ENCODE data around the gene PTCRA.

The PTCRA gene

GRCh38 chr6:42911171-42912021, 4.5 kb upstream of the PTCRA start:
- DNase-seq: no peak
- Histone ChIP-seq H3K27ac (no peak overlapping the region), H3K36me3 (no peaks in the 10 kb centered on the region), H3K27me3 (peaks cover 0 to 38% of the 10 kb centered on the region in 2 donors), H3K4me3 (peak overlapping the region in 1 of 2 donors; percentile 21), H3K9me3 (no peaks in the 10 kb centered on the region), H3K4me1 (peaks cover 0 to 7% (median 6%) of the 10 kb centered on the region in 4 donors)
- TF ChIP-seq CTCF (IDR thresholded peaks at IDR 0.05): no peak
- intact Hi-C loops (cut with DNase I; ENCODE audit: low total_unique reads): no loop called here

GRCh38 chr6:42914546-42914945, 1.3 kb upstream of the PTCRA start:
- H3K27ac ChIP-seq: no peak overlapping the region
- H3K4me3 ChIP-seq: no peak overlapping the region
- H3K4me1 ChIP-seq: peaks cover 0 to 7% (median 6%) of the 10 kb centered on the region in 4 donors
- intact Hi-C loops (cut with DNase I; ENCODE audit: low total_unique reads): no loop called here
- no peak for TF ChIP-seq CTCF (IDR thresholded peaks at IDR 0.05)
- H3K9me3 ChIP-seq: no peaks in the 10 kb centered on the region
- peaks cover 0 to 38% of the 10 kb centered on the region in 2 donors for H3K27me3 ChIP-seq
- DNase-seq: no peak
- no peaks in the 10 kb centered on the region for H3K36me3 ChIP-seq

GRCh38 chr6:42916288-42916687, 435 bp downstream of the PTCRA start:
- H3K9me3 ChIP-seq: no peaks in the 10 kb centered on the region
- no peak overlapping the region for H3K4me3 ChIP-seq
- TF ChIP-seq CTCF (IDR thresholded peaks at IDR 0.05): no peak
- intact Hi-C loops (cut with DNase I; ENCODE audit: low total_unique reads): no loop called here
- peaks cover 0 to 32% of the 10 kb centered on the region in 2 donors for H3K27me3 ChIP-seq
- H3K4me1 ChIP-seq: peaks cover 0 to 6% (median 5%) of the 10 kb centered on the region in 4 donors
- H3K27ac ChIP-seq: no peak overlapping the region
- H3K36me3 ChIP-seq: no peaks in the 10 kb centered on the region
- DNase-seq: no peak

- Histone ChIP-seq H3K4me3 (no peak overlapping the region), H3K9me3 (no peaks in the 10 kb centered on the region), H3K27ac (no peak overlapping the region), H3K4me1 (no peaks in the 10 kb centered on the region), H3K27me3 (peaks cover 0 to 15% of the 10 kb centered on the region in 2 donors), H3K36me3 (no peaks in the 10 kb centered on the region)
- DNase-seq: no peak
- no peak for TF ChIP-seq CTCF (IDR thresholded peaks at IDR 0.05)
- intact Hi-C loops (cut with DNase I; ENCODE audit: low total_unique reads): no loop called here
These were observed 5.9 kb downstream of the PTCRA start for GRCh38 chr6:42921801-42922200.

DNA sequence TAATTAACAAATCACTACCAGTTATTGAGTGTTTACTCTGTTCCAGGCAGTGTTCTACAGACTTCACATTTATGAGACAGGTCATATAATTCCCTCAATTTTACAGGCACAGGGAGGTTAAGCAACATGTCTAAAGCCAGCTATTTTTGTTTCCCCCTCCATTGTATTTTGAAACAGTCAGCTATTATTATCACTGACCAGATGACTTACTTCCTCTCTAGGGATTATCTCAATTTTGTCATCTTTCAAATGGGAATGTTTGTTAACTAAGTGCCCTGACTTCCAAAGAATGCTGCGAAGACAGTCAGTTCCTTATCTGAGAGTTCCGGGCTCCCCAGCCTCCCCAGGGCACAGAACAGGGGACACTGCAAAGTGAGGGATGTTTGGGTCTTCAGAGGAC, 7.8 kb downstream of the PTCRA start:
- TF ChIP-seq CTCF (IDR thresholded peaks at IDR 0.05): no peak
- Histone ChIP-seq H3K36me3 (no peaks in the 10 kb centered on the region), H3K4me1 (peaks cover 0 to 8% (median 0%) of the 10 kb centered on the region in 4 donors), H3K9me3 (no peaks in the 10 kb centered on the region), H3K4me3 (no peak overlapping the region), H3K27ac (no peak overlapping the region), H3K27me3 (peaks cover 0 to 15% of the 10 kb centered on the region in 2 donors)
- intact Hi-C loops (cut with DNase I; ENCODE audit: low total_unique reads): no loop called here
- no peak for DNase-seq
